AG08395 (cell line): ENCODE data around the gene HNRNPA1.
"Not testable (repeated sequence)": the region's sequence is repeated elsewhere in the genome, so short reads cannot be mapped to it uniquely, and the experiment has no call there.

Experiments
- DNase-seq: peaks from one replicate; pipeline ENCODE4 v3.0.0; 2012; ENCODE audit warnings: mixed read lengths, low spot score

Gene HNRNPA1

DNA sequence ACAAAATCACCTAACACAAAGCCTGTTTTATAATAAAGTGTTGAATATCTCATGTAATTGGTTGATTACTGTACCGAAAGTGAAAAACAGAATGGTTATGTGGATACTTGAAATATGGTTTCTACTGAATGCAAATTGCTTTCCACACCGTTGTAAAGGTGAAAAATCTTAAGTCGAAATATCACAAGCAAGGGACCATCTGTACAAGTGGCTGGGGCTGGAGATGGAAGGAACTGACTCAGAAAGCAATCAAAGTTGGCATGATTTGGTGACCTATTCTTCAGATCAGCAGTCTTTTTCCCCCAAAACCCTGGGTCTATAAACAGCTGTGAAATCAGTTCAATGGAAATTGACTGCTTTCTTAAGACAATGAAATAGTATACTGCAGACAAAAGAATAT lies 4.2 kb upstream of the HNRNPA1 start:
- DNase-seq = no peak

GRCh38 chr12:54277823-54278276 lies 2.7 kb upstream of the HNRNPA1 start:
- DNase-seq = peak; percentile 72

GRCh38 chr12:54279227-54279631 lies 1.3 kb upstream of the HNRNPA1 start:
- no peak for DNase-seq

- peak; percentile 100 for DNase-seq
Measured at GRCh38 chr12:54279632-54280467, 676 bp upstream of the HNRNPA1 start, which contains the start of gene CBX5. Gene CBX5, minus strand, starts transcription at chr12:54280122. Its CDS starts 22,472 bp downstream, at chr12:54257650.

DNA sequence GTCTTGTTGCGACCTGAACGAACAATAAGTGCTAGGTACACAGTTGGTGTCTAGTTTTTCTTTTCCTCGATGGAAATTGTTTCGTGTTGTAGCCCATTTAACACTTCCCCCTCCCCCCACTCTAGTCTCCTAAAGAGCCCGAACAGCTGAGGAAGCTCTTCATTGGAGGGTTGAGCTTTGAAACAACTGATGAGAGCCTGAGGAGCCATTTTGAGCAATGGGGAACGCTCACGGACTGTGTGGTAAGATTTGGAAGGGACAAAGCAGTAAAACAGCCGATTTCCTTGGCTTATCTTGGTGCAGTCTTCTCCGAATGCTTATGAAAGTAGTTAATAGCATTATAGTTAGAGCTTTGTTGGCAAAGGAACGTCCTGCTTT lies 724 bp downstream of the HNRNPA1 start:
- not testable (repeated sequence) for DNase-seq

DNA sequence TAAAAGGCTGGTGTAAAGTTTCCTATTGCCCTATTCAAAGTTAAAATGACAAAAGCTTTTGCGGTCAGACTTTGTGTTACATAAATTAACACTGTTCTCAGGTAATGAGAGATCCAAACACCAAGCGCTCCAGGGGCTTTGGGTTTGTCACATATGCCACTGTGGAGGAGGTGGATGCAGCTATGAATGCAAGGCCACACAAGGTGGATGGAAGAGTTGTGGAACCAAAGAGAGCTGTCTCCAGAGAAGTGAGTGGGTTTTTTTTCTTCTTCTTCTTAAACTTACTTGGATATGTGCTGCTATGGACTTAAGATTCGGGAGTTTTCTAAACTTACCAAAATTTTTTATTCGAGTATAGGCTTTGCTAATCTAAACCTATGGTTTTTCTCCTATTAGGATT lies 1.2 kb downstream of the HNRNPA1 start:
- DNase-seq = not testable (repeated sequence)

GRCh38 chr12:54282949-54283593 lies 2.5 kb downstream of the HNRNPA1 start:
- no peak for DNase-seq

- DNase-seq = not testable (repeated sequence)
Measured at GRCh38 chr12:54284070-54284780, 3.7 kb downstream of the HNRNPA1 start.

GRCh38 chr12:54285150-54286041 lies 4.9 kb downstream of the HNRNPA1 start:
- no peak for DNase-seq

- no peak for DNase-seq
Measured at GRCh38 chr12:54286042-54287030, 5.8 kb downstream of the HNRNPA1 start.

- no peak for DNase-seq
Measured at GRCh38 chr12:54287261-54288157, 7.0 kb downstream of the HNRNPA1 start.

- no peak for DNase-seq
Measured at GRCh38 chr12:54292083-54292930, 11.8 kb downstream of the HNRNPA1 start.

DNA sequence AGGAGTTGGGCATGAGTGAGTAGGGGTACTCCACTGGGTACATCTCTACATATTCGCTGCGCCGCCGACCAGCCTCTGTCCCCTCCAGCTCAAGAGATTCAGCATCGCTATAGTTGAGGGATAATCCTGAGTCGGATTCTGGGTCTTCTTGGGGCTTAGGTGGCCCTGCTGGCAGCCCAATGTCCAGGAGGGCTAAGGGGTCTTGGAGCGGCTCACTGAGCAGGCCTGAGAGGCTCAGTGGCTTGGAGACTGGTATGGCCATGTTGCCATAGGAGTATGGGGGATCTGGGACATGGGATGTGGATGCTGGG lies 12.4 kb downstream of the HNRNPA1 start:
- DNase-seq = no peak

DNA sequence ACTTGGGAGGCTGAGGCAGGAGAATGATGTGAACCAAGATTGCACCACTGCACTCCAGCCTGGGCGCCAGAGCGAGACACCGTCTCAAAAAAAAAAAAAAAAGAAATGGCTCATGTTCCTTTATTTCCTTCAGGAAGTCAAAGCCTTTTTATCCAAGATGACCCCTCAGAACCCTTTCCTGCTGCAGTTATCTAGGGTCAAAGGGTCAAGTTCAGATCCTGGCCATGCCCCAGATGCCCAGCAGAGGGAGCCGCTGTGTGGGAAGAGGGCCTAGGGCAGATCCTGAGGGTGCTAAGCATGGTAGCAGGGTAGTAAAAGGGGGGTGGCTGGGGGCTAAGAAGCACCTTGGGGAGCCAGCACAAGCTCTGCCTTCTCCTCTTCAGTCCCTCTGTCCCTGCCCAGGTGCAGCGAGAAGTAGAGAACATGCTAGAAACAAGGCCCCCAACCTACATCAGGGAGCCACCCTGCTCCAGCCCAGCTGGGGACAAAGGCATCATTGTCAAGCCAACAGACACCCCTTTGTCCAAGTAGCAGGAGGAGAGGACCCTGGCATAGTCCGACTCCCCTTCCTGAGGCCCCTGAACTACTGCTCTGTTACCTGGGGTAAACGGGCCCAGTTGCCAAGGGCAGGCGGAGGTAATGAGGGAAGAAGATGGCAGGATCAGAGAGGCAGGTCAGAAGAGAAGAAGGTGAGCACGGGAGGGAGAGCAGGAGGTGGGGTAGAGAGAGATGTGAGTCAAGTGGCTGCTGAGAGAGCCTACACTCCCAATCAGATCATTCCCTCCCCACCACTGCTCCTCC lies 13.8 kb downstream of the HNRNPA1 start:
- DNase-seq = peak; percentile 72

GRCh38 chr12:54294953-54295566 lies 14.5 kb downstream of the HNRNPA1 start:
- DNase-seq = no peak

- no peak for DNase-seq
Measured at GRCh38 chr12:54296393-54297099, 16.0 kb downstream of the HNRNPA1 start.

DNA sequence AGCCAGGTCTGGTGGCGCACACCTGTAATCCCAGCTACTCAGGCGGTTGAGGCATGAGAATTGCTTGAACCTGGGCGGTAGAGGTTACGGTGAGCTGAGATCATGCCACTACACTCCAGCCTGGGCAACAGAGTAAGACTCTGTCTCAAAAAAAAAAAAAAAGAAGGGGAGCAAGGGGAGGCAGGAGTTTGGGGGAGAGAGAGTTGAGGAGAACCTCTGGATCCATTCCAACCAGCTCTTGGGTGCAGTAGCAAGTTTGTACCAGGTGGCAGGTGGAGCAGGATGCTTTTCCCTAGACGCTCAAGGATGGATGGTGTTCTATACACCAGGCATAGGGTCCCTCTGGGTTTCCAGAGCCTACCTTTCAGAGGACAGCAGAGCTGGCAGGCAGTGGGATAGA lies 18.4 kb downstream of the HNRNPA1 start:
- no peak for DNase-seq
